HG03159 (cell line): ENCODE data around the gene RGS8.
A peak's percentile ranks its signal among the peaks of the same experiment; 100 is the strongest.
"Not testable (repeated sequence)": the region's sequence is repeated elsewhere in the genome, so short reads cannot be mapped to it uniquely, and the experiment has no call there.

Experiments
- ATAC-seq: cut with Tn5 transposase; IDR thresholded peaks from one replicate; pipeline ENCODE4 v1.9.1; 2021; ENCODE audit warnings: mild to moderate bottlenecking, moderate library complexity; ENCODE audit not compliant: unreplicated experiment

Gene RGS8

GRCh38 chr1:182702826-182703524 is 18.6 kb upstream of the RGS8 start:
- no peak for ATAC-seq

- ATAC-seq, result no peak
Measured at GRCh38 chr1:182700351-182700709, 15.9 kb upstream of the RGS8 start.

GRCh38 chr1:182699393-182700350 is 15.3 kb upstream of the RGS8 start:
- no peak for ATAC-seq

- ATAC-seq, result no peak
Measured at GRCh38 chr1:182698971-182699370, 14.6 kb upstream of the RGS8 start.

- ATAC-seq, result not testable (repeated sequence)
Measured at GRCh38 chr1:182693139-182693538, 8.8 kb upstream of the RGS8 start.

GRCh38 chr1:182690886-182691443 is 6.6 kb upstream of the RGS8 start:
- ATAC-seq, result no peak

DNA sequence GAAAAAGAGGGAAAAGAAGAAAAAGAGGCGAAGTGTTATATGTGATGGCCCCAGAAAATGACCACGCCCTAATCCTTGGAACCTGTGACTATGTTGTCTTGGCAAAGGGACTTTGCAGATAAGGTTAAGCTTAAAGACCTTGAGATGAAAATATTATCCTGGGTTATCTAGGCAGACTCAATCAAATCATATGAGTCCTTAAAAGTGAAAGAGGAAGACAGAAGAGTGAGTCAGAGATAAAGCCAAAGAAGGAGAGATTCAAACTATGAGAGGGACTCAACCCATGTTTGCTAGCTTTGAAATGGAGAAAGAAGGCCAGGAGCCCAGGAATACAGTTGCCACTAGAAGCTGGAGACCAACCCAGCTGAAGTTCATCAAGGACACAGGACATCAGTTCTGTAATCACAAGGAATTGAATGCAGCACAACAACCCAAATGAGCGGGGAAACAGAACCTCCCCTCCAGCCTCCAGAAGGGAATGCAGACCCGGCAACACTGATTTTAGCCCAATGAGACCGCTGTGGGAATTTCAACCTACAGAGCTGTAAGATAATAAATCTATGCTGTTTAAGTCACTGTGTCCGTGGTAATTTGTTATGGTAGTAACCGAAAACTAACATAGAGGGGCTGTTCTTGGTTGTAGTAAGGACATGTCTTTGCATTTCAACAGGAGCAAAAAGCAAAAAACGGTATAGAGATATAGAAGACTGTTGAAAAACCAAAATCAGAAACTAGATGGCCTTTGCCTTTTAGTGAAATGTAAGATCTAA is 4.2 kb upstream of the RGS8 start:
- ATAC-seq, result no peak

- ATAC-seq, result no peak
Measured at GRCh38 chr1:182687361-182687760, 3.0 kb upstream of the RGS8 start.

DNA sequence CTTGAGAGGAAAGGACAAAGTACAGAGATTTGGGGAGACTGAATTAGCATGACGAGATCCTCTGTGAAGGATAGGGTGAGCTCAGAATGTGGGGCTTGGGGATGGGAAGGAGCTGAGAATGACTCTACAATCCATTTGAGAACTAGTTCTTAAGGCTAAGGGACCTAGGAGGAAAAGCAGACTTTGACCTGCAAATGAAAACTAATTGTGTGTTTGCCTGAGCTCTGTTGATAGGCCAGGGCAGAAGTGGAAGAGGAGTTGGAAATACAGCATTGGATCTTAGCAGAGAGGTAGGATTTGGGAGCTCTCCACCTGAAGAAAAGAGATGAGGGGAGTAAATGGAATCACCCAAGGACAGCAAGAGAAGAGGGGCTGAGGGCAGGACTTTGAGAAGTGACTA is 2.1 kb upstream of the RGS8 start:
- no peak for ATAC-seq

GRCh38 chr1:182685215-182685614 is 828 bp upstream of the RGS8 start:
- no peak for ATAC-seq

DNA sequence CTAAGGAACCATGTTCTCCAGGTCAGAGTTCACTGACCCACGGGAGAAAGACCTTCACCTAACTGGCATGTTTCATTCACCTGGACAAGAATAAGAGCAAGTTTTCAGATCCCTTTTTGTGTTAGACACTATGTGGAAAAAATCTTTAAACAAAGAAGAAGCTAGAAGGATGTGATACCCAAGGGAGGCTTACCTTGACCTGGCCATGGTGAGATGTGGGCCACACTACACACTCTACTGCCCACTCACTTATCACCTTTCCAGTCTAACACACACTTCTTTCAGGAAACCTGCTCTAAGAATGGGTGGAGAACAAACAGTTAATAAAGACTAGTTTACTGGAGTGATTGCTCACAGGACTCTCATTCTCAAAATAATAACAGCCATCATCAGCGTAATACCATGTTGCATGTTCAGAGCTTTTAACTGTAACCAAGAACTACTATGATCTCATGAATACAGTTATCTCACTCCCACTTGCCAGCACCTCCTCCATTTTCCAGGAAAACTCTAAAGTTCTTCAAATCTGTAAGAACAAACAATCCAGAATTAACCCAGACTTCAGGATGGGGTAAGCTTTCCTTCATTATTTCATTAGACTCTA is 1.4 kb downstream of the RGS8 start:
- no peak for ATAC-seq

GRCh38 chr1:182682406-182682805 is 2.0 kb downstream of the RGS8 start:
- ATAC-seq, result no peak

DNA sequence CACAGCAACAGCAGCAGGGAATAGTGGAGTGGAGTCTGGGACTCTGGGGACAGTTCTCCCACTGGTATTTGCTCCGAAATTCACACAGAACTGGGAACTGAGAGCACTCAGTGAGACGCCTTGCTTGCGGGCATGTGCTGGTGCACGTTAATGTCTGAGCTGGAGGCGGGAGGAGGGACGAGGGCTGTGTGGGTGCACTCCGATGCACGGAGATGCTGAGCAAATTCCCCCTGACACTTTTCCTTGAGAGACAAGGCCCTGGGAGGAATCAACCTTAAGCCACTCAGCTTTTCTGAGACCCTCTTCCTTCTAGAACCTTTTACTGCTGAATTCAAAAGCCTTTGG is 2.8 kb downstream of the RGS8 start:
- ATAC-seq, result no peak

DNA sequence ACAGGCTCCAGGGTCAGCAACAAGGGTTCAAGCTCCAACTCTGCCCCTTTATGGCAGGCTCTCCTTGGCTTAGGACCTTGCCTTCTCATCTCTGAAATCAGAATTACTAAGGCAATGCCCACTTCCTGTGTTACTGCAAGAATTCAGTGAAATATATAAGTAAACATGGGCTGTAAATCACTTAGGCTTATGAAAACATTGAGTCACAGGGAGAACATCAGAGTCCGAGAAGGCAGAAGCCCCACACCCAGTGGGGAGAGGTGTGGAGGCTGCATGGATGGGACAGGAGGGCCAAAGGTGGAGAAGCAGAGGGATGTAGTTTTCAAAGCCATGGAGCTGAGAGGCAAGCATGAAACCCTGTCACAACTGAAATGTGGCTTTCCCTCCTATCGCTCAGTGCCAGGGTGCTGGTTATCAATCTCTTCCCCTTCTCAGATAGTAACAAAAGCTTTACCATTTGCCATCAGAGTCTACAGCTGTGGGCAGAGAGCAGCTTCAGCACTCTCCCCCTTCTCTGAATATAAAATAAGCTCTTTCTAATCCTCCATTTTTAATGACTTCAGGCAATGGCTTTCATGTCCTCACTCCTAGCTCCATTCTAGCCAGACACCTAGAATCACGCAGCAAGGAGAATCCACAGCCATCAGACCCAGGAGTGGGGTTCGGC is 3.4 kb downstream of the RGS8 start:
- ATAC-seq, result no peak

DNA sequence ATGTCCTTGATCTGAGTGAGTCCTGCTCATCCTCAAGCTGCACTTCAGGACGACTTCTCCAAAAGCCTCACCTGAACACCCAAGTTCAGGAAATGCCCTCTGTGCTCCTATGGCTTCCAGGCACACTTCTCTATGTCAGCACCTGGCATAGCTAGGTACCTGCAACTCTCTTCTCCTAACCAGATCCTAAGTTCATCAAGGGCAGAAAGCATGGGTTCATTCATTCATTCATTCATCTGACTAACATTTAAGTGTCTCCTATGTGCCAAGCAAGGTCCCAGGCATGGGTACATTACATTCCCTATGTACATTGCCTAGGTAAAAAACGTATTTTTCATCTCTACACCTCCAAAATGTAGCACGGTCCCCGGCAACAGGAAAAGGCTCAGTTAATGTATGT is 4.0 kb downstream of the RGS8 start:
- ATAC-seq, result no peak

GRCh38 chr1:182679684-182680083 is 4.7 kb downstream of the RGS8 start:
- ATAC-seq, result no peak

- ATAC-seq, result peak; percentile 89
Measured at GRCh38 chr1:182677397-182678098, 6.8 kb downstream of the RGS8 start.

GRCh38 chr1:182676274-182676673 is 8.1 kb downstream of the RGS8 start:
- no peak for ATAC-seq

GRCh38 chr1:182674346-182675246 is 9.8 kb downstream of the RGS8 start:
- ATAC-seq, result no peak
